GM19099 (cell line): ENCODE measurements around the gene DOCK1.

Experiments used
- POLR2A ChIP-seq: IDR thresholded peaks from 3 replicates; pipeline ENCODE4 v1.6.1; 2011; ENCODE audit warnings: low read depth; ENCODE audit not compliant: insufficient read length; ENCODE audit errors: extremely low read depth

The DOCK1 gene

DNA sequence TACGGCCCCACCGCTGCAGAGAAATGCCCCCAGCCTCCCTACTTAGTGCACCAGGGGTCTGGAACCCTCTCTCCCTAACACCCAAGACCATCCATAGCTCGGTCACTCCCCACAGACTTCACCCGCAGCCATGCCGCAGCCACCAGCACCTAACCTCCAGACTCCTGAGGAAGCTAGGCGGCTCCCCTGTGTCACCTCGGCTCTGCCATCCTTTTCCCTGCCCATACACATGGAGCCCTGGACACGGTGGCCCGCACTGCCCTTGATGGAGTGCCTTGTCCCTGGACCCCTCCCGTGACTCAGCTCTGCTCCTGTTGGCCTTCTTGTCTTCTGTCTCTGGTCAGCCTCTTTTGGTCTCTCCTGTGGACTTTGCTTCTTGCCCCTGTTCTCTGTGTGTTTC is 183.7 kb downstream of the DOCK1 start:
- no peak for TF ChIP-seq POLR2A

DNA sequence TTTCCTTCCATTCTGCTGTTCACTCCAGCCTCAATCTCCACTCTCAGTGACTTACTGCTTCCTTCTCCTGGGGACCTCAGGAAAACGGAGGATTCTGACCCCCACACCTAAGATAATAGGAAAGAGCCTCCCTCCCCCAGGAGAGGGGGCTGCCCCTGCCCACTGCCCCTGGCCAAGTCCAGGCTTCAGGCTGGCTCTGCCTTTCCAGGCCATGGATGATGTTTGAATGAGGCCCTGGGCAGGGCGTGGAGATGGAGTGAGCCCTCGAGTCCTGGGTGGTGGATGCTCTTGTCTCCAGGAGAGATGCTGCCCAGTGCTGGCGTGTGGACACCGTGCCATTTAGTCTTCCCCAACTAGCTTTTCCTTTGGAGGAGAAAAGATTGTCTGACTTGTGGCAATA is 184.2 kb downstream of the DOCK1 start:
- no peak for TF ChIP-seq POLR2A

DNA sequence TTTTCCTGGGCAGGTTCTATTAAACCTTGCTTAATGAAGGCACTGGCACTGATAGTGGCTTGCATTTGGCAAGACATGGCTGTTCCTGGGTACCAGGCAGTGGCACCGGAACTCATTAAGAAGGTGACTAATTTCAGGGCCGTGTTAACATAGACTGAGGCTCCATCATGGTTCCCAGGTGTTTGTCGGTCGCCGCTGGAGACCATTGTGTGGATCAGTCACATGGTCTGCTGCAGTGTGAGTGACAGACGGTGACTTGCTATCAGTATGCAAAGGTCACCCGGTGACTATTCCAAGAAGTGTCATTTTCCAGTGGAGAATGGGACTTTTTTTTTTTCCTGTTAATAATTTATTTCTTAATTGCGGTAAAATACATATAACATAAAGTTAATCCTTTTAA is 184.9 kb downstream of the DOCK1 start:
- no peak for TF ChIP-seq POLR2A

DNA sequence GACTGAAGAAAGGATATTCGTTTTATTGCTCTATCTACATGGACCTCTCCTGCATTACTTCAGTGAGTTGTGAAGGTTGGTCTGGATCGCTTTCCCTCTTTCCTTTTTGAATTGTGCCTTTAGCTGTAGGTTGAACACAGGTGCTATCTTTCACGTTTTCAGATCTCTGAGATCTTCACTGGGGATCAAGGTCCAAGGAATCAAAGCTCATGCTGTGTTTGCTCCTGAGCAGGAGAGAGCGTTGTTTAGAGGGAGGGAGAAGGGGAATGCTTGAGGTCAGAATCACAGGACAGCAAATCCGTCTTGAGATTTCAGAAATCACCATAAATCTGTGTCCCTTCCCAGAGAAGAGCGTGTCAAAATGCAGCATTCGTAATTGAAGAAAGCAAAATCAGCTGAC is 186.1 kb downstream of the DOCK1 start:
- no peak for TF ChIP-seq POLR2A

DNA sequence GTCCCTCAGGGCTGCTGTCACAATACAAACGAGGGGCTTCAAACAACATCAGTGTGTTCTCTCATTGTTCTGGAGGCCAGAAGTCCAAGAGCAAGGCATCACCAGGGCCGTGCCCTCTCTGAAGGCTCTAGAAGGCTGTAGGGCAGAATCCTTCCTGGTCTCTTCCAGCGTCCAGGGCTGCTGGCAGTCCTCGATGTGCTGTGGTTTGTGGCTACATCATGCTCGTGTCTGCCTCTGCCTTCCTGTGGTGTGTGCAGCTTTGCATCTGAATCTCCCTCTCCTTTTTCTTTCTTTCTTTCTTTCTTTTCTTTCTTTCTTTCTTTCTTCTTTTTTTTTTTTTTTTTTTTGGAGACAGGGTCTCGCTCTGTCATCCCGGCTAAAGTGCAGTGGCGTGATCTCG is 187.7 kb downstream of the DOCK1 start:
- TF ChIP-seq POLR2A, result no peak

DNA sequence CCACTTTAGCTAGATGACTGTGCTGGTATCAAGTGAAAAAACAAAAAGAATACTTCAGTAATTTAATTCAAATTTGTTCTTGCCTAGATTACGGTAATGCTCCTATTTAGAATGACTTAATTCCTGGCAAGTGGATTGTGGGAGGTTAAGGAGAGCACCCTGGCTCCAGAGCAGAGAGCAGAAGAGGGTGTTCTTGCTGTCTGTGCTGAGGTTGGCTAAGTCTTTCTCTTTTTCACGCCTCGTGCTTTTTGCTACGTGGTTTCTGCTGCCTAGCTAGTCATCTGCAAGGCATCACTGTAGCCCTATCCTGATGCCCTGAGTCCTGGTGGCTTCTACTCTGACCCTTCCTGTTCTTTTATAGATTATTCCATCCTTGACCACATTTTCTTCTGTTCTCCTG is 189.8 kb downstream of the DOCK1 start:
- no peak for TF ChIP-seq POLR2A

DNA sequence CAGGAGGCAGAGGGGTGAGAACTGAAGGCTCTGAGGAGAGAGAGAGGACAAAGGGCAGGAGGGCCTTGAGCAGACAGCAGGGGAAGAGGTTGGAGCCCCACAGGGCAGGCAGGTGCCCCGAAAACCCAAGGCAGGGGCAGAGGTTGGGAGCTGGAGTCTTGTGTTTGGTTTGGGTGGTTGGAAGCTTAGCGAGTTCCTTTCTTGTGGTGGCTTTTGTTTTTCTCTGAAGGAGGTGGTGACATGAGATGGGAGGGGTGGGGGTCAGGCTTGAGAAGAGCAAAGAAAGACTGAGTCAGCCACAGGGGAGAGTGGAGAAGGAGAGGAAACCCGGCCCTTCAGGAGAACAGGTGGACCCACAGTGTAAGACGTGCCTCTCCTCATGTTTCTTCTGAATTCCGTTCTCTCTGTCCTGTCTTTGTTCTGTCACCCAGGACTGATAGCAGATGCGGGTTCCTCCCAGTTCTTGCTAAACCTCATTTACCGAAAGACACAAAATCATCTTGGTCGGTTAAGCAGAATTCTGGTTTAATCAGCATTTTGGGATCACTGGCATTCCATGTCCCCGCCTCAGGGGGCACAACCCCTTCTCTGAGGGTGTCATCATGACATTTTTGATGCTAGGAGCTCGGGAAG is 195.9 kb downstream of the DOCK1 start:
- TF ChIP-seq POLR2A, result no peak

DNA sequence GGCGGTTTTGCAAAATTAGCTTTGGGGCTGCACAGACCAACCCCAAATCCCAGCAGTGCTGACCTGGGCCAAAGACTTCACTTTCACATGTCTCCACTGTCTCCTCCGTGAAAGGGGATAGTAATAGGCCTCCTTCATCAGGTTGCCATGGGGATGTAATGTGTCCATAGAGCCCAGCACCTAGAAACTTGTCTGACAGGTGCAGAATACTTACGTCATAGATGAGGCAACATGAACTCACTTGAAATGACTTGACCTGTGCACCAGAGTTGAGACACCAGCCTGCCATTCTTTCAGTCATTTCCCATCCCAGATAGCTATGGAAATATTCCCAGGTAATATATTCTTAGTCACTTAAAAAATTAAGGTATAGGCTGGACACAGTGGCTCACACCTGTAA is 196.9 kb downstream of the DOCK1 start:
- no peak for TF ChIP-seq POLR2A

DNA sequence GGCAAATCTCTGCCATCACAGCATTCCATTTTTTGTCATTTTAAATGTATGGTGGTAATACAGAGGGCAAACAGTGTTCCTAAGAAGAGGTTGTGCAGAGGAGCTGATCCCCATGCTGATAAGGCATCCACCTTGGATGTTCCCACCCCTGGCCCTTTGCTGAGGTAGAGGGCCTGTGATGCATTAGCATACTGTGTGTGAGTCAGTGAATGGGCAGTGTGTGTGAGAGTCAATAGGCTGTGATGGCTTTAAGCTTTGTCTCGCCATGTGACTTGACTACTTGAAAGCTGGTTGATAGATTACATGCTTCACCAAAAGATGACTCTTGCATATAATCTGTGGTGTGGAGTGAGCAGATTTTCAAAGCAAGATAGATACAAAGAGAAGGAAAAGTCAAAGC is 209.9 kb downstream of the DOCK1 start:
- TF ChIP-seq POLR2A, result no peak

DNA sequence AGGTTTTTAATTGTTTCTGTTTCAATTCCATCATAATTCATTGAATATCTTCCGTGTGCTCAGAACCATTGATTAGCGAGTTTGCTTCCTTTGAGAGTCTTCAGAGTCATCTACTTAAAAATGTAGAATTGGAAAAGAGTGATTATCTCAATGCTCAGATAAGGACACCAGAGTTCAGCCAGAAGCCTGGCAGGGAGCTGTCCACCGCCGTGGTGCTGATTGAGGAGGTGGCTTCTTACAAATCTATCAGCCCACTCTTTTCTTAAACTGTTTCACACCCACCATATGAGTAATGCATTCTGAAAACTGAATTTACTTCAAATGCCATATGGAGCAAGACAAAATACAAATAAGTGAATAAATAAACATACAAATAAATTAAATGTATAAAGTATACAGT is 211.9 kb downstream of the DOCK1 start:
- no peak for TF ChIP-seq POLR2A

DNA sequence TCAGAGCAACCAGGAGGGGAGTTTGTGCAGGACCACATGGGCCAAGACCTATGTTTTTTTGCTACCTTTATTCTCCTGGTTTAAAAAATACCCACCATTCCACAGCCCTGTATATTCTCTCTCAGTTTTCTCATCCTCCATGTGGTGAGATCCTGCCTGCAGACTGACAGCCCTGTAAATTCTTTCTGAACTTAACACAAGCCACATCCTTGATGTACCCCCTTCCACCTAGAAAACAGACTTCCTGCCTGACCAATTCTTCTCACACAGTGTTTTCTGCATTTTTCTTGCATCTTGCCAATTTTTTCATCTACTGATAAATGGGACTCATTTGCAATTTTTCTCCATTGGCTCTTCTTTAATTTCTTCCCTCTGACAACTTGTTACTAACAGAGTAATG is 212.8 kb downstream of the DOCK1 start:
- no peak for TF ChIP-seq POLR2A

DNA sequence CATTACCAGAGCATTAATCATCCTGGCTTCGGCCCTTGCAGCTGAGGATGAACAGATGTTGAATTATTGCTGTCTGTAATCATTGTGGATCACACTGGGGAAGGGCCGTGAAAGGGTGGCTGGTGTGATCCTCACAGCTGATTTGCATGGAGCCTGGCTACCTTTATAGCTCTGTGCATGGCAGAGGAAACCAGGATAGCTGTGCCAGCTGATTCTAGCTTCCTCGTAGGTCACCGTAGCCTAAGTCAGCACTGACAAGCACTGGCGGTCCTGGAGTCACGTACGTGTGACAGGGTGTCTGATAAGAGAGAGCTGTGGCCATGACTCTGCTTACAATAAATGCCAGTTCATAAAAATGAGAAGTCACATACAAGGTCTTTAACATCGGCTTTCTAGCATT is 214.7 kb downstream of the DOCK1 start:
- no peak for TF ChIP-seq POLR2A

DNA sequence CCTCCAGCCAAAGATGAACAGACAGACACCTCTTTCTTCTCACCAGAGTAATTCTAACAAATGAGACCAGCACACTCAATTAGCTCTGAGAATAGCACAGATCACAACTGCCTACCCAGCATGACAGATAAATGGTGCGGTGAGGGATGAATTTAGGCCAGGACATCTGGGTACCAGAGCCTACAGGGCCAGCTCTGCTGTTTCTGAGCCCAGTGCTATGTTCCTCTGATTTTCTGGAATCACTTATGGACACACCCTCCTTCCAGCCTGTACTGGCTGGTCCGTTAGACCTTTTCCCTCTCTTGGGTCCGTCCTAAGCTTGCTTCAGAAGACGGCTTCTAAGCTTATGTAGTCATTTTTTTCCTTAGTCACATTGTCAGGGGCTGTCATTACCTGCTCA is 217.6 kb downstream of the DOCK1 start:
- TF ChIP-seq POLR2A, result no peak

DNA sequence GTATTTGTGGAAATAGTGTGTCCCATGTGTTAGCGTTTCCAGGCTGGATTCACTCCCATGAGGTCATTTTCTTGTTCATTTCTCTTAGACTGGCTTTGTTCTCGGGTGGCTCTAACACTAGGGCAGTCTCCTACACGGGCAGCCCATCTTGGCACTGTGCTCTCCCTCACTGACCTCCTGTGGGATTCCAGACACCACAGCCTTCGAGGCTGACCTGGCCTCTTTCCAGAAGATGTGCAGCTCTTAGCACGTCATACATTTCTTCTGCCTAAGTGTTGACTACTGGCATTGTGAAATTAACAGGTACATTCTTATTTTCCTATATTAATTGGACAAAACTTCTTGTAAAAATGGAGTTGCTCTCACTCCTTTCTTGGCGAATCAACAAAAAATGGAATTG is 218.4 kb downstream of the DOCK1 start:
- no peak for TF ChIP-seq POLR2A

DNA sequence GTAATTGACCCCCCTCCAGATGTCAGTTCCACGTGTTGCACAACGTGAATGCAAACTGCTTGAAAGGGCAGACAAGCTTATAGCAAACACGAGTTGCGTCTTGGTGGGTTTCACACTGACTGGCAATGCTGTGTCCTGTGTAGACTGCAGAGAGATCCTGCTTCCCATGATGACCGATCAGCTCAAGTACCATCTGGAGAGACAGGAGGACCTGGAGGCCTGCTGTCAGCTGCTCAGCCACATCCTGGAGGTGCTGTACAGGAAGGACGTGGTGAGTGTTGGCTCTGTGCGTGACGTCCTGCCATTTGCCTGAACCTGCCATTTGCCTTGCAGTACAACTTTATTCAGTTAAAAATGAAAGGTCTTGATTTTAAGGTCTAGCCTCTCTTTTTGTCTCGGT is 220.1 kb downstream of the DOCK1 start:
- no peak for TF ChIP-seq POLR2A

DNA sequence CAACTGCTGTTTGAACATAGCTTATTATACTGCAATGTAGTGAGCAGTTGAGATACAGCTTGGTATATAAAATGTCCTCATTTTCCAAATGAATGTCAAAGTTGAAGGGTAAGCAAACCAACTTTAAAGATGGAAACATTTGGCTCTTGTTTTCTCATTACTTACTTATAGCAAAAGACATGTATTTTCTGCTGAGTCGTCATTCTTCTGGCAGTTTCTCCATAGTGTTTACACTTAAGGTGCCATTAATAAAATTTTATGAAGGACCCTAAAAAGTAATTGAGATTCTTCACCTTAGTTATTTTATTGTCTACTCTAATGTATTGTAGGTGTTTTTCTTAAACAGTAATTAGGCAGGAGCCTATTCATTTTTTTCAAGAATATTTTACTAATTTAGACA is 222.6 kb downstream of the DOCK1 start:
- no peak for TF ChIP-seq POLR2A

DNA sequence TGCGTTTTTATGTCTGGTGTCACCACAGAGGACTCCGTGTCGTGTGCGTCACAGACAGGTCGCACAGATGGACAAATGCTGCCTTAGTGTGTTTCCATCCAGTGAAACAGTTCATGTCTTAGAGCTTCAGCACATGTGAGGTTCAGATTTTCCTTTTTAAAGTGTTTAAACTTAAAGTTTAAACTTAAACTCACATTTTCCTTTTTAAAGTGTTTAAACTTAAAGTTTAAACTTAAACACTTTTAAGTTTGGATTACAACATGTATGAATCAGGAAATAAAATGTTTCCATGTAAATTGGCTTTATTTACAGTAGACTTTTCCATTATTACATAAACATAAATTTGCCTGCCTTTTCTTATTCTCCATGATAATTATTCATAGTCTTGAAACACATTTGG is 223.9 kb downstream of the DOCK1 start:
- no peak for TF ChIP-seq POLR2A
